ENCODE data around the gene FLNB. TPM values are rescaled to one million over a fixed set of nuclear protein-coding genes. Genes with fewer than 3 reads are reported as not detected.
A peak's percentile ranks its signal among the peaks of the same experiment; 100 is the strongest.

Gene FLNB
- total and polyA plus RNA-seq, 8 donors, result 38.2 to 204 (median 85.9) TPM

DNA sequence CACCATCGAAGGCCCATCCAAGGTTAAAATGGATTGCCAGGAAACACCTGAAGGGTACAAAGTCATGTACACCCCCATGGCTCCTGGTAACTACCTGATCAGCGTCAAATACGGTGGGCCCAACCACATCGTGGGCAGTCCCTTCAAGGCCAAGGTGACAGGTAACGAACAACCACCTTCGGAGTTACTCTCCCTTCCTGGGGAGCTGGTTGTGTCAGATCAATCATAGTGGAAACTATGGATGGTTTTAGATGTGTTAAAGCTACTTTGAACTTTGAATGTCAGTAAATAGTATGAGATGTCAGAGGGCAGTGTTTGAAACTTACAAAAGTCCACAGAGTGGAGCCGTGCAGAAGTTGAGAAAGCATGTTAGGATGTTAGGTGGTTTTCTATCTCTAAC is 160.3 kb downstream of the FLNB start:
- WGBS, 5 donors, result 78 to 92% (median 83%) methylated on average over 7 of the region's 7 CpGs
- peaks cover 34 to 58% (median 51%) of the 10 kb centered on the region in 4 donors for H3K4me1 ChIP-seq
- no peak for DNase-seq
- no peaks in the 10 kb centered on the region for H3K9me3 ChIP-seq
- H3K27ac ChIP-seq, result peak overlapping the region in 2 of 5 donors; percentile 61 to 63
- no peak overlapping the region for H3K4me3 ChIP-seq
- peaks cover 18 to 86% (median 62%) of the 10 kb centered on the region in 4 donors for H3K36me3 ChIP-seq
- TF ChIP-seq, protein P1, sequence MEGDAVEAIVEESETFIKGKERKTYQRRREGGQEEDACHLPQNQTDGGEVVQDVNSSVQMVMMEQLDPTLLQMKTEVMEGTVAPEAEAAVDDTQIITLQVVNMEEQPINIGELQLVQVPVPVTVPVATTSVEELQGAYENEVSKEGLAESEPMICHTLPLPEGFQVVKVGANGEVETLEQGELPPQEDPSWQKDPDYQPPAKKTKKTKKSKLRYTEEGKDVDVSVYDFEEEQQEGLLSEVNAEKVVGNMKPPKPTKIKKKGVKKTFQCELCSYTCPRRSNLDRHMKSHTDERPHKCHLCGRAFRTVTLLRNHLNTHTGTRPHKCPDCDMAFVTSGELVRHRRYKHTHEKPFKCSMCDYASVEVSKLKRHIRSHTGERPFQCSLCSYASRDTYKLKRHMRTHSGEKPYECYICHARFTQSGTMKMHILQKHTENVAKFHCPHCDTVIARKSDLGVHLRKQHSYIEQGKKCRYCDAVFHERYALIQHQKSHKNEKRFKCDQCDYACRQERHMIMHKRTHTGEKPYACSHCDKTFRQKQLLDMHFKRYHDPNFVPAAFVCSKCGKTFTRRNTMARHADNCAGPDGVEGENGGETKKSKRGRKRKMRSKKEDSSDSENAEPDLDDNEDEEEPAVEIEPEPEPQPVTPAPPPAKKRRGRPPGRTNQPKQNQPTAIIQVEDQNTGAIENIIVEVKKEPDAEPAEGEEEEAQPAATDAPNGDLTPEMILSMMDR (IDR thresholded peaks at IDR 0.05), result no peak
- TF ChIP-seq POLR2AphosphoS5 (IDR thresholded peaks at IDR 0.05), result no peak
- intact Hi-C loops (cut with DNase I; ENCODE audit: low total_unique reads), result no loop called here
- H3K27me3 ChIP-seq, result no peaks in the 10 kb centered on the region

DNA sequence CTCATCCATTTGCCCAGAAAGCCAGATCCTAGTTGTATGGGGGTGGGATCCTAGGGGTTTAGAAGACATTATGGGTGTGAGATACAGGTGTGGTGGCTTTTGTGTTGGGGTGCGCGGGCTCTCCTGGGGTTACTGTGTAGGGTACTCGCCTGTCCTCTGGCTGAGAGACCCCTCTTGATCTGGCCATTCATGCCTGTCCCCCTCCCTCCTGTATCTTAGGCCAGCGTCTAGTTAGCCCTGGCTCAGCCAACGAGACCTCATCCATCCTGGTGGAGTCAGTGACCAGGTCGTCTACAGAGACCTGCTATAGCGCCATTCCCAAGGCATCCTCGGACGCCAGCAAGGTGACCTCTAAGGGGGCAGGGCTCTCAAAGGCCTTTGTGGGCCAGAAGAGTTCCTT is 161.1 kb downstream of the FLNB start:
- no peaks in the 10 kb centered on the region for H3K27me3 ChIP-seq
- peaks cover 34 to 58% (median 51%) of the 10 kb centered on the region in 4 donors for H3K4me1 ChIP-seq
- 75 to 91% (median 87%) methylated on average over 6 to 9 of the region's 9 CpGs for WGBS, 5 donors
- no peak for TF ChIP-seq POLR2AphosphoS5 (IDR thresholded peaks at IDR 0.05)
- TF ChIP-seq, protein P1 (IDR thresholded peaks at IDR 0.05), result no peak
- no peak for TF ChIP-seq POLR2A (IDR thresholded peaks at IDR 0.05)
- no peak for TF ChIP-seq EP300 (IDR thresholded peaks at IDR 0.05)
- peak overlapping the region in 2 of 5 donors; percentile 61 to 63 for H3K27ac ChIP-seq
- DNase-seq, result no peak
- intact Hi-C loops (cut with DNase I; ENCODE audit: low total_unique reads), result no loop called here
- no peak overlapping the region for H3K4me3 ChIP-seq
- no peaks in the 10 kb centered on the region for H3K9me3 ChIP-seq
- H3K36me3 ChIP-seq, result peaks cover 18 to 79% (median 58%) of the 10 kb centered on the region in 4 donors

DNA sequence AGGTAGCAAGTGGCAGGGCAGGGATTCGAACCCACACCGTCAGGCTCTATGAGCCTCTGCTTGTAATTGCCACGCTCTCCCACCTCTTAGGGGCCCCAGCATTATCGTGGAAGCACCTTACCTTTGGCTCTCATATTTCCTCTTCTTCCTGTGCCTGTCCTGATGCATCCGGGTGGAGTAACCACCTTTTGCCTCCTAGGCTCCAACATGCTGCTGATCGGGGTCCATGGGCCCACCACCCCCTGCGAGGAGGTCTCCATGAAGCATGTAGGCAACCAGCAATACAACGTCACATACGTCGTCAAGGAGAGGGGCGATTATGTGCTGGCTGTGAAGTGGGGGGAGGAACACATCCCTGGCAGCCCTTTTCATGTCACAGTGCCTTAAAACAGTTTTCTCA is 162.2 kb downstream of the FLNB start:
- no peak for DNase-seq
- Histone ChIP-seq H3K36me3 (peaks cover 18 to 69% (median 51%) of the 10 kb centered on the region in 4 donors), H3K9me3 (no peaks in the 10 kb centered on the region), H3K27ac (peak overlapping the region in 2 of 5 donors; percentile 12 to 55), H3K27me3 (no peaks in the 10 kb centered on the region), H3K4me1 (peaks cover 34 to 58% (median 51%) of the 10 kb centered on the region in 4 donors), H3K4me3 (no peak overlapping the region)
- TF ChIP-seq EP300 (IDR thresholded peaks at IDR 0.05) (no peak), POLR2AphosphoS5 (IDR thresholded peaks at IDR 0.05) (no peak), POLR2A (IDR thresholded peaks at IDR 0.05) (no peak)
- TF ChIP-seq, protein P1 (IDR thresholded peaks at IDR 0.05), result no peak
- WGBS, 5 donors, result 79 to 91% (median 84%) methylated on average over 11 of the region's 11 CpGs
- intact Hi-C loops (cut with DNase I; ENCODE audit: low total_unique reads), result loop anchor here (10.0 kb wide), 1 partner anchor 166 kb away; the partner anchor contains the start of gene FLNB

DNA sequence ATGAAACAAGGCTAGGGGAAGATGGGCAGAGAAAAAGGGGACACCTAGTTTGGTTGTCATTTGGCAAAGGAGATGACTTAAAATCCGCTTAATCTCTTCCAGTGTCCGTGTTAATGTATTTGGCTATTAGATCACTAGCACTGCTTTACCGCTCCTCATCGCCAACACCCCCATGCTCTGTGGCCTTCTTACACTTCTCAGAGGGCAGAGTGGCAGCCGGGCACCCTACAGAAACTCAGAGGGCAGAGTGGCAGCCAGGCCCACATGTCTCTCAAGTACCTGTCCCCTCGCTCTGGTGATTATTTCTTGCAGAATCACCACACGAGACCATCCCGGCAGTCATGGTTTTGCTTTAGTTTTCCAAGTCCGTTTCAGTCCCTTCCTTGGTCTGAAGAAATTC is 162.9 kb downstream of the FLNB start:
- peaks cover 37 to 58% (median 51%) of the 10 kb centered on the region in 4 donors for H3K4me1 ChIP-seq
- H3K27ac ChIP-seq, result peak overlapping the region in 1 of 5 donors; percentile 55
- TF ChIP-seq, protein P1 (IDR thresholded peaks at IDR 0.05), result no peak
- no peak for TF ChIP-seq POLR2AphosphoS5 (IDR thresholded peaks at IDR 0.05)
- TF ChIP-seq EP300 (IDR thresholded peaks at IDR 0.05), result no peak
- no peak for TF ChIP-seq POLR2A (IDR thresholded peaks at IDR 0.05)
- peaks cover 18 to 61% (median 45%) of the 10 kb centered on the region in 4 donors for H3K36me3 ChIP-seq
- no peak for DNase-seq
- intact Hi-C loops (cut with DNase I; ENCODE audit: low total_unique reads), result loop anchor here (10.0 kb wide), 1 partner anchor 166 kb away; the partner anchor contains the start of gene FLNB
- H3K4me3 ChIP-seq, result no peak overlapping the region
- 80 to 93% (median 92%) methylated on average over 9 of the region's 9 CpGs for WGBS, 5 donors
- no peaks in the 10 kb centered on the region for H3K27me3 ChIP-seq
- no peaks in the 10 kb centered on the region for H3K9me3 ChIP-seq
